Adipose tissue (tissue), 3 donors: ENCODE measurements around the gene AIP. TPM values are rescaled to one million over a fixed set of nuclear protein-coding genes. Genes with fewer than 3 reads are reported as not detected.

Experiments used
- H3K27ac ChIP-seq: one replicate; pipeline ENCODE4 v1.5.1; 2013; ENCODE audit warnings: low read depth, low read length
- WGBS, 3 donors: extraction: QIAGEN DNeasy Blood & Tissue Kit; methylation state at CpG; one replicate each; pipeline ENCODE4 v1.1.7; 2013; 5-methylcytosine and 5-hydroxymethylcytosine counted together
- polyA plus RNA-seq, 3 donors: library from polyadenylated mRNA; stranded (reverse); fragments of 200-250 nt; gene quantifications; one replicate each; pipeline ENCODE4 v1.2.3, GENCODE V29; 2013
- donor health status: healthy with polysubstance abuse.
- donor health status: Bipolar disorder and iron deficiency.
- donor health status: healthy.

Gene AIP
- polyA plus RNA-seq, 3 donors = 52.0 to 93.9 (median 58.1) TPM

DNA sequence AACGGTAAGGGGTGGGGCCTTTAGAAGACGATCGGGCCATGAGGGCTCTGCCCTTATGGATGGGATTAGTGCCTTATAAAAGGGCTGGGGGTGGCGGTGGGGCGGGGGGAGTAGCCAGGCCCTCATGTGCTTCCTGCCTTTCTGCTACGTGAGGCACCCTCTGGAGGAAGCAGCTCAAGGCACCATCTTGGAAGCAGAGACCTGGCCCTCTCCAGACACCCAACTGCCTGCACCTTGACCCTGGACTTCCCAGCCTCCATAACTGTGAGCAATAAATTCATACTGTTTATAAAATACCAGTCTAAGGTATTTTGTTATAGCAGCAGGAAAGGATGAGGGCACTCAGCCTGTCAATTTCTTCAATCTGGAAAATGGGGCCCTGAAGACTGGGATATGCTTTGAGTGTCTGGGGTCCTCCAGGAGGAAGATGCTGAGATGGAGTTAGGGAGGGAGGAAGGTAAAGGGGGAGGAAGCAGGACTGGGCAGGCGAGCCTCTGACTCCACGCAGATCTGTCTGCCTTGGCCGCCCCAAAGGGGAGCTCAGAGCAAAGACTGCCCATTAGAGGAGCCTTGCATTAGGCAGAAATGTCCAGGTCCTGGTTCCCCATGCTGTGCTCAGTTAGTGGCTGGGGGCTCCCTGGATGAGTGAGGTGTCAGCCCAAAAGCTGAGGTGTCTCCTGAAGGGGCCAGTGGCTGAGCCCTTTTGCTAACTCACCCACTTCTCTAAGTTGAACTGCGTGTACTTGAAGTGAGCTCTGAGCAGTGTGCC, 35.1 kb downstream of the AIP start:
- H3K27ac ChIP-seq = no peak overlapping the region
- 76 to 86% (median 81%) methylated on average over 10 of the region's 10 CpGs for WGBS, 3 donors

DNA sequence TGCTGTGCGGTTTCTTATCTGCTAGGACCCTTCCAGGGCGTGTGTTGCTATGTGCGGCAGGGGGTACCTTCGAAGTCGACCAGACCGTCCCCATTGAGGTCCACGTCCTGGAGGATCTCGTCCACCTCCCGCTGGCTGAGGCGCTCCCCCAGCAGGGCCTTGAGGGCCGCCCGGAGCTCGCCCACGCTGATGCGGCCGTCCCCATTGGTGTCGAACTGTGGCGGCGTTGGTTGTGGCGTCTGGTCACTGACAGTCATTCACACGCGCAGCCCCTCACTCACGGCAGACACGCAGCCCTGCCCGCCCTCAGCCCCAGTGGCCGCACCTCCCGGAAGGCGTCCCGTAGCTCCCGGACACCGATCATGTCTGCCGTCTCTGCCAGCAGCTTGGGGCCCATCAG, 36.9 kb downstream of the AIP start:
- WGBS, 3 donors = 86 to 90% (median 88%) methylated on average over 32 of the region's 32 CpGs
- no peak overlapping the region for H3K27ac ChIP-seq

DNA sequence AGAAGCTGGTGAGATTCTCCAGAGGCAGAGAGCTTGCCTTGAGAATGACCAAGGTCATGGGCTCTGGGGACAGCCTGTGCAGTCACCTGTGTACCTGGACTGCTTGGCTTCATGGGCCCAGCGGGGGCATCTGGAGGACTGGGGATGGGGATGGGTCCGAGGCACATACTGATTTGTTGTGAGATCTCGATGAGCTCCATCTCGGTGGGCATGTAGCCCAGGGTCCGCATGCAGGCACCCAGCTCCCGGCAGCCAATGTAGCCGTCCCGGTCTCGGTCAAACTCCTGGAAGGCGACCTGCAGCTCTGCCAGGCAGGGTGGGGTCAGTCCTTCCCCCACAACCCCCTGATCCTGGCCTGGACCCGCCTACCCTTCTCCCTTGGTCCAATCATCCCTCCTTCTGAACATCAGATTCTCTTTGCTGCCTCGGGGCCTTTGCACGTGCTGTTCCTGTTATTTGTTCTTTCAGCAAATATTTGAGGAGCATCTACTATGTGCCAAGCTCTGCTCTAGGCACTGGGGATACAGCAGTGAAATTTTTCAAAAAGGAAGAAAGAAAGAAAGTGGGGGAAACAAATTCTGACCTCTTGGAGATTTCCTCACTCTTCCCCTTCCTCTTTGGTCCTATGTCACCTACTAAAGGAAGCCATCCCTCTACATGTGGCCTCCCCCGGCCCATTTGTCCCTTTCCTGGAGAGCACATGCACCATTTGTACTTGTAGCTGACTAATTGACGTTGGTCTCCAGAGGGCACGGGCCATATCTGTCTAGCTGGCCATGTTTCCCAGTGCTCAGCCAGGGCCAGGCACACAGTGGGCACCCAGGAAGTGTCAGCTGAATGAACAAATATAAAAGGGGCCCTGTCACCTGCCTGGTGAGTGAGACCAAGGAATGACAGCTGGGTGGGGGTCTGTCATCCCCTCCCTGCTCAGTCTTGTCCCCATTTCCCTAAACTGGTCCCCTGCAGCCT, 38.3 kb downstream of the AIP start:
- H3K27ac ChIP-seq = no peak overlapping the region
- 85 to 88% (median 86%) methylated on average over 16 of the region's 16 CpGs for WGBS, 3 donors

DNA sequence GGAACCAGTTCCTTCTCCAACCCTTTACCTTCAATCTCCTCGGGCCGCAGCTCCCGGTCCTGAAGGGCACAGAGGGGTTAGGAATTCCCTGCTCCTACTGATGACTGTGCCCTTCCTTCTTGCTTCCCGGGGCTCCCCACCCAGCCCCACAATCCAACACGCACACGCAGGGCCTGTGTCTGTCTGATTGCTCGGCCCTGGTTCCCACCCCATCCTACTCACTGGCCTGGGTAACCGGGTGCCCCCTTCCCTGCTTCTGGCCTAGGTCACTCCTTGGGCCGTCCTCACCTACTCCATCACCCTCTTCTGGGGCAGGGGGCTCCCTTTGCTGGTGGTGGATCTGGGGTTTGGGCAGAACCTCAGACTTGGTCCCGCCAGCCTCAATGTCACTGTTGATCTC, 39.1 kb downstream of the AIP start:
- 74 to 81% (median 75%) methylated on average over 9 to 10 of the region's 10 CpGs for WGBS, 3 donors
- no peak overlapping the region for H3K27ac ChIP-seq

DNA sequence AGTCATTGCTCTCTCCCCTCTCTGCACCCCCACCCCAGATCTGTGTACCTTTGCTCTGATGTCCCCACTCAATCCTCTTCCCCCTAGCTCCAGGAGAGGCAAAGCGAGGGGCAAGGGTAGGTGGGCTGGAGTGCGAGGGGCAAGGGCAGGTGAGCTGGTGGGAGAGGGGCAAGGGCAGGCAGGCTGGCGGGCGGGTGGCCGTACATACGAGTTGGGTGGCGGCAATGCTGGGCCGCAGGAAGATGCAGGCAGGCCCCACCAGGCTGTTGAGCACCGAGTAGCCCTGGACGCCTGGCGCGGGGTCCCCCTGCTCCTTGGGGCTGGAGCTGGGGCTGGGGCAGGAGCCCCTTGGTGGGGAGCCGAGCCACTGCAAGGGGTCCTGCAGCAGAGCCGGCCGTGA, 39.5 kb downstream of the AIP start:
- H3K27ac ChIP-seq = no peak overlapping the region
- 92 to 94% (median 93%) methylated on average over 13 to 15 of the region's 15 CpGs for WGBS, 3 donors

DNA sequence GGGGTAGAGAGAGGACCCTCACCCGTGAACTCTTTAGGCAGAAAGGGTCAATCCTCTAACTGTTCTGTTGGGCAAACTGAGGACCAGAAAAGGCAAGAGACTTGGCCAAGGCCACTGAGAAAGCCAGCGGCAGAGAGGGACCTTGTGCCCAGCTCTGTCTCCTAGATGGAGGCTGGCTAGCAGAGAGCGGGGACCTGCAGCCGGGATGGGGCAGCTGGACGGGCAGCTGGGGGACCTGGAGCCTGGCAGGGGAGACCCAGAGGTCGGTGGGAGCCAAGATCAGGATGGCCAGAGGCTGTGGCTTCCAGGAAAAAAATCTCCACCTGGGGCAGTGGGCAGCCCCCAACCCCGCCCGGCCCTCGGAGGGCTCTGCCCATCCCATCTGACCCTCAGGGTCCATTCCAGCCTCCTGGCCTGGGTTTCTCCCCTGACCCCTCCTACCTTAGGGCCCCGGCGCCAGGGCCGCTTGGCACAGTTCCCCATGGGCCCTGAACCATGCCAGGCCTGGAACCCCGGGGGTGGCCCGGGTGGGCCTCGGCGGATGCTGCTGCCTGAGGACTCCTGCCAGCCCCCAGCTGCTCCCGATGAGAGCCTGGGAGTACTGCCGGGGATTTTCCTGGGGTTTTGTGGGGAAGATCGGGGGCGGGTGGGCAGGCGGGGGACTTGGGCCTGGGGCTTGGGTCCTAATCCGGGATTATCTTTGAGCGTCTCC, 40.2 kb downstream of the AIP start, which contains the start of gene CABP2:
CABP2 (minus strand) TSS at position 603 of the 712 bp plus-strand sequence; CDS start at position 483, 120 bp downstream.
- H3K27ac ChIP-seq = no peak within 1 kb of the TSS

DNA sequence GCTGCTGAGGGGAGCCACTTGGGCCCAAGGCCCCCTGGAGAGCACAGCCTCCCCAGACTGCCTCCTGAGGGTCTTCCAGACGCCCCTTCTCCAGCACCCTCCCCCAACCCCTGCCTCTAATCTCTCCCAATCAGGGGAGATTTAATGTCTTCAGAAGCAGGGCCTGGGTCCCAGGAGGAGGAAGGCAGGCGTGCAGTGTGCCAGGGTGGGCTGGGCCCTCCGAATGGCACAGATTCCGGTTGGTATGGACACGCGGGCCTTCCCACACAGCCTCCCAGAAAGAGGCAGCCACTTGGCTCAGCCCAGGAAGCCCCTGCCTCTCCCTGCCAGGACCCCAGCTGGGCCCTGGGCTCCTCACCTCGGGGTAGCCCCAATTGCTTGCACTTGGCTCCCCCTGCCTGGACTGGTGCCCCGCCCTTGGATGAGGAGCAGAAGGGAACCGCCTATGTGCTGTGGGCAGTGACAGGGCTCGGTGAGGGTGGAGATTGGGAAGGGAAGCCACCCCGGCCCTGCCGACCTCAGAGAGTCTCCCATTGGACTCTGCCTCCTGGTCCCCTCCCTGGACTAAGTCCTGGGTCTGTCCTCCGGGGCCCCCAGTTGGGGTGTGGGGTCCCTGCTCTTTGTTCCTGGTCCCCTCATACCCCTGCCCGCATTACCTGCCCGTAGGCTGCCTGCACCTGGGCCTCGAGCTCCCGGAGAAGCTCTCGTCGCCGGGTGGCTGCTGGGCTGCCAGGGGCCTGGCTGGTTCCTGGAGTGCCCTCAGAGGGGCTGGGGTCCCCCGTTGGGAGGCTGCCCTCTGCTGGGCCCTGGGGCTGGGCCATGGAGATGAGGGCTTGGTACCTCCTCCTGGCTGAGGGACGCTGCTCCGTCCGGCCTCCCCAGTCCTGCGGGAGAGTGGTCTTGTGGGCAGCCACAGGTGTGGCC, 41.0 kb downstream of the AIP start:
- WGBS, 3 donors = 77 to 87% (median 80%) methylated on average over 24 to 25 of the region's 25 CpGs
- H3K27ac ChIP-seq = no peak overlapping the region

More for the DNA sequence above, 40.2 kb downstream of the AIP start, which contains the start of gene CABP2:
- WGBS, 3 donors = 84 to 88% (median 86%) methylated on average over 23 of the region's 23 CpGs

DNA sequence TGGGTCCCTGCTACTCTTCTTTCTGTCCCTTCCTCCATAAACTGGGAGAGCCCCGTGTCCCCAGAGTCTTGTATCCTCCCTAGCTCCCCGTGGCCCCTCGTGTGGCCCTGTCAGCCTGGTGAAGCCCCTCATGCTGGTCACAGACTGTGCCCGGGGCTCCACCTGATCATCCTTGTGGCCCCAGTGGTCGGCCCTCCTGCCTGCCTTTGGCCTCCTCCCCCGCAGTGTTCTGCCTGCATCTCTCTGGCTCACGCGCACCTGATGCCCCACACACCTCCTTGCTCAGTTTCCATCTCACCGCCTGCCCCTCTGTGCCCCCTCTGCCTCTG, 41.6 kb downstream of the AIP start:
- 83 to 97% (median 88%) methylated on average over 9 of the region's 9 CpGs for WGBS, 3 donors
- H3K27ac ChIP-seq = no peak overlapping the region

DNA sequence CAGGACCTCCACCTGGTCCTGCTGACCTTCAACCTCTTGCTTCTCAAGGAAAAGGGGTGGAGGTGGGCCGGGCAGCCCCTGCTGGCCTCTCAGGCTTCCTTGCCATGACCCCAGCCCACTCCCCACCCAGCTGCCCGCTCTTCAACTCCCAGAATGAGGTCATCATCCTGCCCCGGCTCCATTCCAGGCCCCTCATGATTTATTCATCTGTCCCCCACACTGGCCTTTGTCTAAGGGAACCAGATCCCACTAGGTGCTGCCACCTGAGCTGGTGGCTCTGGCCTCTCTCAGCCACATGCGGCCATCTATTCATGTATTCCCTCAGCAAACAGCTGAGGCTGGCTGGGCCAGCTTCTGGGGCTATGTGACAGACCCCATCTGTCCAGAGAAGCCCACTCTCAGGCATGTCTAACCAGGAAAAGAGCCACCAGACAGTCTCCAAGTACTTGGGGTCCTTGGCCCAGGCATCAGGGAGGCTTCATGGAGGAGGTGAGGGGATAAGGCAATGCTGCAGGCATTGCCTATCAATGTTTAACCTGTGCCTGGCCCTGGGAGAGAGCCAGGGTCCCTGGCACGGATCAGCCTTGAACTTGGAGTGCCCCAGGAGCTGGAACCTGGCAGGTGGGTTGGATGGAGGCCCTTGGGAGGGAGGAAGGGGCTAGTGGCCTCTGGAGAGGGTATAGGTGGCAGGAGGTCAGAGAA, 42.6 kb downstream of the AIP start:
- WGBS, 3 donors = 62 to 72% (median 63%) methylated on average over 5 of the region's 5 CpGs
- H3K27ac ChIP-seq = no peak overlapping the region

DNA sequence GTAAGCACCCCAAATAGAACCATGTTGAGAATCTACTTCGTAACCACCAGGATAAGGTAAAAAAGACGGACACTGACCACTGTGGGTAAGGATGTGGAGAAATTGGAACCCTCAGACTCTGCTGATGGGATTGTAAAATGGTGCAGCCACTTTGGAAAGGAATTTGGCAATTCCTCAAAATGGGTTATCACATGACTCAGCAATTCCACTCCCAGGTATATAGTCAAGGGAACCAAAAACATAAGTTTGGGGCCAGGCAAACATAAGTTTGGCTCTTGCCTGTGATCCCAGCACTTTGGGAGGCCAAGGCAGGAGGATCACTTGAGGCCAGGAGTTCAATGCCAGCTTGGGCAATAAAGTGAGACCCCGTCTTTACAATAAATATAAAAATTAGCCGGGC, 45.5 kb downstream of the AIP start:
- WGBS, 3 donors = 89 to 96% (median 90%) methylated on average over 4 of the region's 4 CpGs
- no peak overlapping the region for H3K27ac ChIP-seq

DNA sequence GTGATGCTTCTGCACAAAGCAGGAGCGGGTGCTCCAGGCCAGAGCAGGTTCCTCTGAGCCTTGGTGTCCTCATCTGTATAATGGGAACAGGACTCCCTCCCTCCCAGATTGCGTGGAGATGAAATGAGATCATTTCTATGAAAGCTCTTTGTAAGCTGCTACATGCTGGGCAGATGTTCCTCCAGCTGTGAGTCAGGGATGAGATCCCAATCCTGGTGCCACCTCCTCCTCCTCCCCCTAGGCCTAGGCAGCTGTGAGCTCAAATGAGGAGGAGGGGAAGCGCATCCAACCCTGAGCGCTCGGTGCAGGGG, 47.4 kb downstream of the AIP start:
- 74 to 92% (median 87%) methylated on average over 5 of the region's 5 CpGs for WGBS, 3 donors

DNA sequence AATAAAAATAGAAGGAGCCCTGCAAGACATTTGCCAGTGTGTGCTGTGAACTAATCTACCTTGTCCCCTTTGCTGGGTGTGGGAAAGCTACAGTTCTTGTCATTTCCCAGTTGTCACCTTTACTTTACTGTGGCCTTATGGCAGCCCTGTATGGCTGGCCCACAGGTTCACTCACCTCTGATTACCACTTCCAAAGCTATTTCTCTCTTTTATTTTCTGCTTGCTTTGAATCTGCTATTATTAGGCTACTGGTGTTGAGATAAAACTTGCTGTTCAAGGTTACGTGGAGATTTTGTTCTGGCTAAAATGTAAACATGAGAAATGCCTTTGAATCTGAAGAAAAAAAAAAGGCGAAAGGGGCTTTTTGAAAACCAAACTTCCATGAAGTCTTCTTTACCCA, 50.1 kb downstream of the AIP start:
- no peak overlapping the region for H3K27ac ChIP-seq
- 40 to 92% (median 92%) methylated on average over 2 of the region's 2 CpGs for WGBS, 3 donors

More for the DNA sequence above, 47.4 kb downstream of the AIP start:
- no peak overlapping the region for H3K27ac ChIP-seq

DNA sequence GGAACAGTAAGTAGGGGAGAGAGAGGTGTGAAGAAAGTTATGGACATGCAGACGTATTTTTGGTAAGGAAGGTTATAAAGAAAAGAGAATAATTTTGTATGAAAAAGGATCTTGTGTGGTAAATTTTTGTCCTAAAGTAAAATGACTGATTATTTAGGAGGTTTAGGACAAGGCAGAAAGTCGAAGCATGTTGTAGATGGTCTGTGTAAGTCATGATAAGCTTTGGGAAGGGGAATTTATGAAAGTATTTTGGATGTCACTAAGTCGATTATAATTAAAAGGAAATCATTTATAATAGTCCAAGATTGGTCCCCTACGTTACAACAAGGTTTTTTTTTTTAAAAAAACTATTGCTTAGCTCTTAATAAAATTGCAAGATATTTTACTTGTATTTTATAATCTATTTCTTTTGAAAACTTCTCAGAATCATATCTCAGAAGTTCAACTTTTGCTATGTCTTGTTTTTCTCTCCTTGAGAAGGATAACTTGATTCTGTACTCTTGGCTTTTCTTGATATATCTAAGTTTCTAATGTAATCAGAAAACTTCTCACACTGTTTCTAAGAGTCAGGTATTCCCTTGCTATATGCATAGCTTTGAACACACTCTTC, 51.3 kb downstream of the AIP start:
- 33 to 38% (median 38%) methylated on average over 4 of the region's 4 CpGs for WGBS, 3 donors
- H3K27ac ChIP-seq = no peak overlapping the region

DNA sequence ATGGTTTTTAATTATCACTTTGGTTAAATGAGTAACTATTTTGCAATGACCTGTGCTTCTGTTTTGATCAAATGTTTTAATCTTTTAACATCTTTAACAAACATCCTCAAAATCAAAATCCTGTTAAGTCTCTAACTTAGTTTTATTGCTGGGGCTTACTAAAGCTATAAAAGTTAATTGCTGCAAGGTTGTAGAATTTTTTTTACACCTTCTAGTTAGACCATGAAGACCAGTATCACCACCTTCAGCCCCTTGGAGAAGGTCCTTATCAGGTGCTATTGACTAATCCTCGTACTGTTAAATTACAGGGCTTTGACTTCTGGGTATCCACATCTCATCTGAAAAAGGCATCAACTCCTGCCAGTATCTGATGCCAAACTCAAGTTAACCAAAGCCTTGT, 52.7 kb downstream of the AIP start:
- no peak overlapping the region for H3K27ac ChIP-seq
- 47 to 85% (median 78%) methylated on average over 1 of the region's 1 CpG for WGBS, 3 donors

DNA sequence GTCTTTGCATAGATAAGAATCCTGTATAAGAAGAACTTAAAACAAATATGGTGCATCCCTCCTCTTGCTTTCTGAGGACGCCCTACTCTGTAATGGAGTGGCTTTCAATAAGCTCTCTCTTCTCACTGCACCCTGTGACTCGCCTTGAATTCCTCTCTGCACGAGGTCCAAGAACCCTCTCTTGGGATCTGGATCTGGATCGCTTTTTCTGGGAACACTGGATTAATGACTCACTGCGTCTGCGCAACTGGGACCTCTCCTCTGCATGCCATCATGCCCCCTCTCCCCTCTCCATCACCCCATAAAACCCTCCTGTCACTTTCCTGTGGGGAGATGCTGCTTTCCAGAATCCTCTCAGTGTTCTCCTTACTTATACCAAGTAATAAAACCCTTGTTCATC, 55.5 kb downstream of the AIP start:
- H3K27ac ChIP-seq = no peak overlapping the region
- 61 to 80% (median 65%) methylated on average over 6 of the region's 6 CpGs for whole genome bisulfite sequencing, 3 donors

DNA sequence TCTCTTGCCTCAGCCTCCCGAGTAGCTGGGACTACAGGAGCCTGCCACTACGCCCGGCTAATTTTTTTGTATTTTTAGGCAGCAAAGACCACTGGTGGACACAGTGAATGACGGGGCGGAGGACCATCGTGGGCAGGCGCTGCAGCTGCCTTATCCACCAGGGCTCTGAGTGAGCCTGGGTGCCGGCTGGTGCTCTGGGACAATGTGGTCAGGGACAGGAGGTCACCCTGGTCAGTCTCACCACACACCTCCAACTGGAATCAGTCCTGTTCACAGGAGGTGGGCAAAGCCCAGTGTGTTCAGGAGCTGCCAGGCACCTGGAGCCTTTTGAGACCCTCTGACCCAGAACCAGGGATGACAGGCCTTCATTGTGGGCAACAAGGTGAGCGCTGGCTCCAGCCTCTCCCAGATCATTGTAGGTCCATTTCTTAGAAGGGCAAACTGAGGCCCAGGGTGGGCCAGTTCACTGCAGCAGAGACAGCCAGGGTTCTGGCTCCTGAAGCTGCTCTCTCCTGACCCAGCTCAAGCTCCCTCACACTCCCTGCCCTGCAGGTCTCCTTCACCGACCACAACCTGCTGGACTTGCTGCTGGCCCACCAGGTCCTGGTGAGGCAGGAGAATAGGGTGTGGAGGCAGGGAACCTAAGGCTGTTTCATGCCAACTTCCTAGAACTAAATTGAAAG, 56.1 kb downstream of the AIP start:
- WGBS, 3 donors = 88 to 93% (median 89%) methylated on average over 10 of the region's 10 CpGs

More for the DNA sequence above, 56.1 kb downstream of the AIP start:
- no peak overlapping the region for H3K27ac ChIP-seq
